ENCODE results near the gene UBAC2. TPM values are rescaled to one million over a fixed set of nuclear protein-coding genes. Genes with fewer than 3 reads are reported as not detected.

Gene UBAC2
- total and polyA plus RNA-seq, 2 donors (not counting 3 experiments of a cell fraction or from before 2014, with no cell fraction given): 45.7 to 54.4 TPM

DNA sequence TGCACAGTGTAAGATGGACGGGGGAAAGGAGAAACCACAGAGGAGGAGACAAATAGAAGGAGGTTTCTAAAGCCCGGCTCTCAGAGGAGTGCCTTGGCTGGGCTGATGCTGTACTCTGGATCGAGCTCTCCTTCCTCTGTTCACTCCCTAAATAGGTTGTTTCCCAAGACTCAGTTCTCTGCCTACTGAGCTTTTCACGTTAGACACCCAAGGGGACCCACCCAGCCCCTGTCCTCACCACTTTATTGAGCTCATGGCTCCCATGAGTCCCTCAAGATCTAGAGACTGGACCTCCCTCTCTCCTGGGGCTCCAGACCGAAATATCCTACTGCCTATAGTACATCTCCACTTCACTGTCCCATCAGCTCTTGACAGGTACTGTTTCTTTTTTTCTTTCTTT lies 144.7 kb downstream of the UBAC2 start:
- TF ChIP-seq MYC (IDR thresholded peaks at IDR 0.05; ENCODE audit: low read depth, low read length) (no peak), GATA2 (IDR thresholded peaks at IDR 0.05; ENCODE audit: insufficient read depth, insufficient read length, low read depth, low read length) (no peak), JUN (IDR thresholded peaks at IDR 0.05; ENCODE audit: borderline replicate concordance, insufficient read depth, insufficient read length, low read depth) (no peak), EZH2 (IDR thresholded peaks at IDR 0.05; ENCODE audit: borderline replicate concordance, low read depth, low read length, severe bottlenecking) (no peak), POLR2A (IDR thresholded peaks at IDR 0.05; ENCODE audit: low read depth, low read length) (no peak), POLR2AphosphoS5 (IDR thresholded peaks at IDR 0.05; ENCODE audit: insufficient read depth, low read depth, low read length) (no peak), FOS (IDR thresholded peaks at IDR 0.05; ENCODE audit: borderline replicate concordance, insufficient read depth, low read length) (no peak)
- TF ChIP-seq, protein P1, sequence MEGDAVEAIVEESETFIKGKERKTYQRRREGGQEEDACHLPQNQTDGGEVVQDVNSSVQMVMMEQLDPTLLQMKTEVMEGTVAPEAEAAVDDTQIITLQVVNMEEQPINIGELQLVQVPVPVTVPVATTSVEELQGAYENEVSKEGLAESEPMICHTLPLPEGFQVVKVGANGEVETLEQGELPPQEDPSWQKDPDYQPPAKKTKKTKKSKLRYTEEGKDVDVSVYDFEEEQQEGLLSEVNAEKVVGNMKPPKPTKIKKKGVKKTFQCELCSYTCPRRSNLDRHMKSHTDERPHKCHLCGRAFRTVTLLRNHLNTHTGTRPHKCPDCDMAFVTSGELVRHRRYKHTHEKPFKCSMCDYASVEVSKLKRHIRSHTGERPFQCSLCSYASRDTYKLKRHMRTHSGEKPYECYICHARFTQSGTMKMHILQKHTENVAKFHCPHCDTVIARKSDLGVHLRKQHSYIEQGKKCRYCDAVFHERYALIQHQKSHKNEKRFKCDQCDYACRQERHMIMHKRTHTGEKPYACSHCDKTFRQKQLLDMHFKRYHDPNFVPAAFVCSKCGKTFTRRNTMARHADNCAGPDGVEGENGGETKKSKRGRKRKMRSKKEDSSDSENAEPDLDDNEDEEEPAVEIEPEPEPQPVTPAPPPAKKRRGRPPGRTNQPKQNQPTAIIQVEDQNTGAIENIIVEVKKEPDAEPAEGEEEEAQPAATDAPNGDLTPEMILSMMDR (IDR thresholded peaks at IDR 0.05; ENCODE audit: extremely low read depth in 1 of 2, insufficient read depth in 1 of 2, low read depth in 1 of 2, low read length in 2 of 2): no peak
- TF ChIP-seq, protein P2, sequence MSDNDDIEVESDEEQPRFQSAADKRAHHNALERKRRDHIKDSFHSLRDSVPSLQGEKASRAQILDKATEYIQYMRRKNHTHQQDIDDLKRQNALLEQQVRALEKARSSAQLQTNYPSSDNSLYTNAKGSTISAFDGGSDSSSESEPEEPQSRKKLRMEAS (IDR thresholded peaks at IDR 0.05; ENCODE audit: insufficient read depth, insufficient read length): no peak
- Histone ChIP-seq H4K20me1 (replicated peaks; ENCODE audit: control insufficient read depth, extremely low read depth, insufficient read depth, low read length) (no peaks in the 10 kb centered on the region), H3K36me3 (ENCODE audit: control insufficient read depth in 2 of 2, extremely low read depth in 1 of 2, insufficient read depth in 2 of 2, low read length in 2 of 2) (peaks cover 0 to 12% of the 10 kb centered on the region in 2 experiments), H3K9me1 (replicated peaks; ENCODE audit: control insufficient read depth, extremely low read depth, insufficient read depth, low read length) (no peaks in the 10 kb centered on the region), H3K9ac (replicated peaks; ENCODE audit: extremely low read depth, insufficient read depth, low read length) (no peak overlapping the region), H2AFZ (ENCODE audit: low read depth, low read length) (no peak overlapping the region), H3K27ac (ENCODE audit: insufficient read depth, low read depth, low read length) (no peak overlapping the region), H3K79me2 (ENCODE audit: control insufficient read depth, insufficient read depth, low read length) (no peaks in the 10 kb centered on the region), H3K4me3 (replicated peaks in 1 of 3; ENCODE audit: insufficient read depth in 1 of 3, low read depth in 1 of 3, low read length in 3 of 3) (no peak overlapping the region), H3K27me3 (ENCODE audit: control insufficient read depth in 2 of 2, insufficient read depth in 2 of 2, low read length in 2 of 2) (no peaks in the 10 kb centered on the region), H3K4me1 (ENCODE audit: control insufficient read depth, extremely low read depth, insufficient read depth, low read length) (no peaks in the 10 kb centered on the region), H3K4me2 (ENCODE audit: insufficient read depth, low read length) (no peak overlapping the region), H3K9me3 (replicated peaks; ENCODE audit: control insufficient read depth, insufficient read depth, low read length) (no peaks in the 10 kb centered on the region)
- no TSS peak for BruUV-seq (replicated peaks)
- POLR2A ChIA-PET: no interaction called here
- intact Hi-C loops (cut with micrococcal nuclease) (no loop called here), dilution Hi-C loops (cut with MboI; ENCODE audit: extremely low pct_ligation_motif_present, low sequenced_read_pairs) (no loop called here)
- CTCF ChIA-PET: interaction anchor here (0.6 to 1.2 kb wide), 4 partner anchors 11 to 77 kb away, joined by 3 read pairs; no protein-coding TSS in a partner anchor
- DNase-seq (ENCODE audit: low read depth, low spot score): no peak
- no peak for FAIRE-seq
